ENCODE results near the gene ALDH1A1. TPM values are rescaled to one million over a fixed set of nuclear protein-coding genes. Genes with fewer than 3 reads are reported as not detected.
"Not testable (repeated sequence)": the region's sequence is repeated elsewhere in the genome, so short reads cannot be mapped to it uniquely, and the experiment has no call there.

The ALDH1A1 gene
- polyA plus RNA-seq, 12 donors: 22.3 to 55.2 (median 31.8) TPM; not detected in 1

DNA sequence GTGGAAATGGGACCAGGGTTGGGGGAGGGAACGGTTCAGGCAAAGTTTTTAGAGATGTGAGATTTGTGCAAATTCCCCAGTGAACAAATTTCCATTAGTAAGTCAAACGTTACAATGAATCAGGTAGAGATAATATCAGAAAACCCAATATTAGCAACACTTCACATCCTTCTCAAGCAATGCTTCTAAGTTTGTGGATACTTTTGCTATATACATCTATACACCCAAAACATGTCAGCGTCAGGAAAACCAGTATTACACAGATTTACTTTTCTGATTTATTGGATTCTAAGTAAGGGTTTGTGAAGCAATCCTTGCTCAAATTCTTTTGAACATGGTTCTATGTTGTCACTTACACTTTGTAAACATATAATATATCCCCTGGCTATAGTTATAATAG is 6.5 kb downstream of the ALDH1A1 start:
- DNase-seq: no peak

DNA sequence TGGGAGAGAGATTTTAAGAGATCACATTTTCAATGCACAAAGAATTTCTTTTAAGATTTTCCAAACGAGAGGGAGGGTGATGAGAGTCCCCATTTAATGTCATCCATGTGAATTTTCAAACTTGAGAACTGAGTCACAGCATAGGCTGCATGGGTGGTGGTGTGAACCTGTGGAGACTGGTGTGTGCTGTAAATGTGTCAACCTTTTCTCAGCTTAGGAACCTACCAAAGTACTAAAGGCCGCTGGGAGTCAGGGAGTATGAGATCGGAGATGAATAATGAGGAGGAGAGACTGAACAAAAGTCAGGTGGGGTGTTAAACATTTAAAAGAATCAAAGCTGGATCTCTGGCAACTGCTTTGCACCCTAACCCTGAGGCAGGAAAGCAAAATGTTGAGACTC is 7.5 kb downstream of the ALDH1A1 start:
- no peak for DNase-seq

GRCh38 chr9:72943844-72944462 is 8.9 kb downstream of the ALDH1A1 start:
- DNase-seq: no peak

DNA sequence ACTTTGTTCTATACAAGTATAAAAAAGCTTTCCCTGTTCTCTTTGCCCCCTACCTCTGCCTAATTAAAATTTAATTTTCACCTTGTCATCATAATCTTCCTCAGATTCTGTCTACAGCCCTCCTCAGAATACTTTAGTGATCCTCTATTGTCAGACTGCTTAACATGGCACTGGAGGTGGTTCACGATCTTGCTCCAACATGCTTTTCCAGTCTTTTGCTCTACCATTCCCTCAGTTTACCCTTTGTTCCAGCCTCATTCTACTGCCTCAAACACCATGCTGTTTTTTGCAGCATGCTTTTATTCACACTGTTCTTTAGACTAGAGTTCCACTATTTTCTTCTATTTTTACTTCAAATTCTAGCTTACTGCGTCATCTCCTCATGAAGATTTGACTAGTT is 10.4 kb downstream of the ALDH1A1 start:
- DNase-seq: no peak

- not testable (repeated sequence) for DNase-seq
Observed at GRCh38 chr9:72939581-72939980, 13.3 kb downstream of the ALDH1A1 start.

GRCh38 chr9:72937545-72937944 is 15.3 kb downstream of the ALDH1A1 start:
- no peak for DNase-seq

GRCh38 chr9:72936679-72937078 is 16.2 kb downstream of the ALDH1A1 start:
- no peak for DNase-seq

DNA sequence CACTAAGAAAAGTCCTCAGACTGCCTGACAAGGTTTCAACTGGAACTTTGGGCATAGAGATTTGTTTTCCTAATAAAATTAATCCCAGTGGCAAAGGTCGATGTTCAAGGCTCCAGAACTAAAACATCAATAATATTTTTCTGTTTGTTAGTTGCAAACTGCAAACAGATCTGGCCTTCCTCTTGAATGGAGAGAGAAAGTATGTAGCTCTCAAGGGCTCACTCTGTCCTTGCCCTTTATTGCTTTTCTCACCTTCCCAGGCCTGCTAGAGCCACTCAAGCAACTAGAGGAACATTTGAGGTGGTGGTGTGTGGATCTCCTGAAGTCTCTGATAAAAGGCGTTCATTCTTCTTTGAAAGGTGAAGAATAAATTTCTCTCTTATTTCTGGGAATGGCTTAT is 16.6 kb downstream of the ALDH1A1 start:
- DNase-seq: no peak

DNA sequence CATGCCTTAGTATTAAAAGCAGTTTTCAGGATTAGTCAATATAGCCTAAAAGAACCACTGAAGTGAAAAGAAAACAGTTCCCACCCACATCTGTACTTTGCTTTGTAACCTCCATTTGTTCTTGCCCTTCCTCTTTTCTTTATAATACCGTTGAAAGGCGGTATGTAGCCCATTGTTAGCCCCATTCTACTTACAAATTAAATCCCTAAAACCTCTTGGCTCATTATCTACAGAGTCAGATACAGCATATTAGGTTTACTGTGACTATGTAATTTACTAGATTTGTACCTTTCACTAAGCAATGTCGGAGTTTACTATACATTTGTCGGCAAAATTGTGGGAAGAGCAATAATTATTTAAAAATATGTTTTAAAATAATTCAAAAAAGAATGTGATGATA is 17.3 kb downstream of the ALDH1A1 start:
- DNase-seq: no peak

DNA sequence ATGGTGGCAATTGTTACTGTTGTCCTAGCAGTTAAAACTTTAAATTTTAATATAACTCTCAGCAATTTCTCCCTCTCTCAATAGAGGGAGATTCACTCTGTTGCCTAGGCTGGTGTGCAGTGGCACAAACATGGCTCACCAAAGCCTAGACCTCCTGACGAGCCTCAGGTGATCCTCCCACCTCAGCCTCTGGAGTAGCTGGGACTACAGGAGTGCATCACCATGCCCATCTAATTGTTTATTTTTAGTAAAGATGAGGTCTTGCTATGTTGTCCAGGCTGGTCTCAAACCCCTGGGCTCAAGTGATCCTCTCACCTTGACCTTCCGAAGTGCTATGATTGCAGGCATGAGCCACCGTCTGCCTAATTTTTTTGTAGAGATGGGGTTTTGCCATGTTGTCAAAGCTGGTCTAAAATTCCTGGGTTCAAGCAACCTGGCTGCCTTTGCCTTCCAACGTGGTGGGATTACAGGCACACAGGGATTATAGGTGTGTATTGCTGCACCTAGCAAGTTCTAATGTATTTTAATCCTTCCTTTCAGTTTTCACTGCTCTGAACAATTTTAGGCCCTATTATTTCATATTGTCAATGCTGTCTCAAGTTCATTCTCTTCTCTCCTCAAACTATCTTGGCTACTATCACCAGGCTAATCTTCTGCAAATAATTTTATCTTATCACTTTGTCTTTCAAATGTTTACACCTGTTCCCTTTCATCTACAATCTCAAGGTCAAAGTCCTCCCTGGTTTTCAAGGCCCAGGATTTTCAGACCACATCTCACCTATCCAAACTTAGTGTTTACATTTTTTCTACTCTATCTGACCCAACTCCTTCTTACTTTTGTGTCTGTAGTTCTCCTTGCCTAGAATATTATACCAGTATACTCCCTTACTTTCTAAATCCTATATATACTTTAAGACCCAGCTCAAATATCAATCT is 18.9 kb downstream of the ALDH1A1 start:
- no peak for DNase-seq

GRCh38 chr9:72932619-72933018 is 20.2 kb downstream of the ALDH1A1 start:
- DNase-seq: no peak

- no peak for DNase-seq
Observed at GRCh38 chr9:72931897-72932296, 21.0 kb downstream of the ALDH1A1 start.

DNA sequence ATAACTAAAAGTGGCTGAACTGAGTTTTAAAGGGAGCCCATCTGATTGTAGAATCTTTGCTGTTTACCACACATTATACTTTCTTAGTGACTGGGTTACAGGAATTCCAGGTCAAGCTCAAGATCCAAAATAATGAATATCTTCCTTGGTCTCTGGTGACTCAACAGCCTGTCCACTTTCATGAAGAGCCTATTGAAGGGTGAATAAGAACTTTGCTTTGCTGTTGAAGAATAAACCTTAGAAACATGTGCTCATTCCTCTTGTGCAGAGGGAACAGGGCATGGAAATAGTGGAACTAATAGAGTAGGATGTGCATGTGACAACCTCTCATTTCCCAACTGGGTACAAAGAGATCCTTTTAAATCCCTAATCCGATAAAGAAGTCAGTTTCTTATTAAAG is 21.4 kb downstream of the ALDH1A1 start:
- DNase-seq: no peak

- DNase-seq: no peak
Observed at GRCh38 chr9:72930828-72931227, 22.0 kb downstream of the ALDH1A1 start.

DNA sequence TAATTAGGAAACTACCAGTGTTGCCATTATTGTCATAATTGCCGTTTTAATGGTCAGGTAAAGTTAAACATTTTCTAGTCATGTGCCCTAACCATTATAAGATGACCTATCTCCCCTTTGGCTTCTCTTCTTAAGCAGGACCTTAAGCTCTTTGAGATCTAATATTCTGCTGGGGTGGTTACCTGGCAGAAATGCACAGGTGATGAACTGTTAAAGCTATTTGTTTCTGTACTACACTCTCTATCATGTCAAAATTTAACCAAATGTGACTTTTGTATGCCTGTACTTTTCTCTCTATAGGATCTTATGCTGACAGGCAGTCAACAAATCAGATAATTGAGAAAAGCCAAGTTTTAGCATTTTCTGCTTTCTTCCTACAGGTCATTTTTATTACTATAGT is 23.3 kb downstream of the ALDH1A1 start:
- DNase-seq: no peak

DNA sequence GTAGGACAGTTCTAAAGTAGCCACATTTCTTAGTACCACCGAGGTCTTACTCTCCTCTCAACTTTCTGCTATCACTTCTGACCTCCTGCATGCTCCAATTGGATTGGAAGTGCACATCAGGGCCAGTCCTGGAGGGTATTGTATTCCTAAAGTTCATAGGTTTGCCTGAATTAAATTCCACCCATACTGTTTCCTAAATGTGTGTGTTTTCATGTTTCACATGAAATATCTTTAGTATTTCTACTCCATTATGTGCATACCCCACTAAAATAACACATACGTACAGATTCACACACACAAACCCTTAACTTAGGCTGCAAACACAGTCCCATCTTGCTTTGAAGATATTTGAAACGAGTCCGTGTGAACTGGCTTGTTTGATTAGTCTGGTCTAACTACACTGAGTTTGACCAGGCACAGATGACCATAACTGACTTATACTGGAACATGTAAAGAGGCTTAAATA is 24.8 kb downstream of the ALDH1A1 start:
- no peak for DNase-seq

DNA sequence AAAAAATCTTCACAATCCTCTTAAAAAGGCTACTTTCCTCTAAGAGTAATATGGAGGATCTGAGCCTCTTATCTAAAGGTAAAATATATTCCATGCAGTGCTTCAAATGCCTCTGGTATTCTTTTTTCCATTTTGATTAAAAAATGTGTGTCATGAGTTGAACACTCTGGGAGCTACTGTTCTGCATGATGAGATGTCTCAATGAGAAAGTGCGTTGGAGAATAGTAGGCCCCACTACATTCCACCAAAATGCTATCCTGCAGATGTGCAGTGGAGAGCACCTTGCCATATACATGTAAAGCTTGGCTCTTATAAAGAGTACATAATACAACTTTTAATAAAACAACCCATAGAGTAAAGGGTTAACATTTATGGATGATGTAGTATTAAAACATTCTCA is 26.3 kb downstream of the ALDH1A1 start:
- no peak for DNase-seq

DNA sequence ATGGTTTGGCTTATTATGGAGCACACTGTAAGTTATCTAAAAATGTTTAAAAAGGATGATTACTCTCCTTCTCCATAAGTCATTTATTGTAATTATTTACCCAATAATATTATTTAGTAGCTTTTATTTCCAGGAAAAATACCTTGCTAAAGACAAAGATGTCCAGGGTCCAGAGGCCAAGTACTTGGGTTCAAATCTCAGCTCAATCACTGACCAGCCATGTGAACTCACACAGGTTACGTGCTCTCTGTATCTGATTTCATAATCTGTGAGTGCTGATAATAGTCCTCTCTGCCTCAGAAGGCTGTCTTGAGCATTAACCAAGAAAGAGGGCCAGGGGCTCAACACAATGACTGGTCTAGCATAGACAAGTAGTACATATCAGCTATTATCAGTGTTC is 27.0 kb downstream of the ALDH1A1 start:
- DNase-seq: no peak

- DNase-seq: no peak
Observed at GRCh38 chr9:72925126-72925789, 27.6 kb downstream of the ALDH1A1 start.

DNA sequence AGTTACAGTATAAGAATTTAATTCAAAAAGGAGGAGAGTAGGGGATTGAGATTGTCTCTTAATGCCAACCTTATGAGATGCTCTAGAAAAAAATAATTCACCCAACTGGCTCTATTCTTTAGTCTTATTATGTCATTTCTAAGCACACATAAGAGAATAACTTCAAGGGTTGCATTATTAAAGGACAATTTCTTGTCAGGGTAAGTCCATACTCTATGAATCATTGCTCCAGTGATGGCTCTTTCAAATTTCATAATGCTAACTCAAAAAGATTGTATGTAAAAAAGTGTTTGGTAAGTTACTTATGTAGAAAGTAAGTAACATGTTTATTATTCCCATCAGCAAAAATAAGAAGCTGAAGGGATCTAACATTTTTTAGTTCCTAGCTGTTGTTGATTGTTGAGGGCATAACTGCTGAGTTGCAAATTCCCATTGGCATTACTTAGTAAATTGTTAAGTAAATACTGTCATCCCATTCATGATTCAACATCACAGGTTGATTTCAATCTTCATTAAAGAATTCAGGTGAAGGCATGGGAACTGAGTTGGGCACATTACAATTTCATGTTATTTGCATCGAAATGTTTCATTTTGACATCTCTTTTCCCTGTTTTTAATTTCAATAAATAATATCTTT is 28.6 kb downstream of the ALDH1A1 start:
- DNase-seq: no peak

- no peak for DNase-seq
Observed at GRCh38 chr9:72923077-72923476, 29.8 kb downstream of the ALDH1A1 start.
